SK-N-SH treated with all-trans-retinoic acid at 6 μM for 48 hours (cell line): Measurements from ENCODE around the gene MT1X.

ENCODE experiments used
- ATAC-seq: fragments of 200-7000 bp; cut with Tn5 transposase; 3 replicates; pipeline ENCODE4 v1.9.1; 2020; ENCODE audit warnings: mild to moderate bottlenecking, moderate library complexity
- ARNTL ChIP-seq: fragments of 450-650 bp; formaldehyde crosslinking; IDR thresholded peaks from 2 replicates; pipeline ENCODE4 v1.5.0; 2020; ENCODE audit warnings: low read depth, mild to moderate bottlenecking, moderate library complexity, borderline replicate concordance
- BACH2 ChIP-seq: fragments of 250-450 bp; sonication (Bioruptor Pico); IDR thresholded peaks from 2 replicates; pipeline ENCODE4 v1.9.0; 2021; ENCODE audit warnings: mild to moderate bottlenecking, borderline replicate concordance
- CSDC2 ChIP-seq: fragments of 250-450 bp; sonication (Bioruptor Pico); IDR thresholded peaks from 2 replicates; pipeline ENCODE4 v1.5.0; 2020; ENCODE audit warnings: mild to moderate bottlenecking, moderate library complexity
- GLIS3 ChIP-seq: fragments of 250-450 bp; sonication (Bioruptor Pico); IDR thresholded peaks from 2 replicates; pipeline ENCODE4 v1.5.0; 2020; ENCODE audit warnings: mild to moderate bottlenecking, moderate library complexity
- ISL1 ChIP-seq: fragments of 250-450 bp; sonication (Bioruptor Pico); IDR thresholded peaks from 2 replicates; pipeline ENCODE4 v2.1.2; 2022; ENCODE audit warnings: mild to moderate bottlenecking, moderate library complexity
- POU6F1 ChIP-seq: fragments of 250-450 bp; sonication (Bioruptor Pico); IDR thresholded peaks from 2 replicates; pipeline ENCODE4 v1.8.0; 2021; ENCODE audit warnings: low read depth, mild to moderate bottlenecking, moderate library complexity, borderline replicate concordance
- PPARA ChIP-seq: fragments of 250-450 bp; sonication (Bioruptor Pico); IDR thresholded peaks from 2 replicates; pipeline ENCODE4 v1.5.0; 2020; ENCODE audit warnings: mild to moderate bottlenecking, borderline replicate concordance
- RARB ChIP-seq: fragments of 250-450 bp; sonication (Bioruptor Pico); IDR thresholded peaks from 2 replicates; pipeline ENCODE4 v1.8.0; 2021; ENCODE audit warnings: mild to moderate bottlenecking, moderate library complexity
- SNAI2 ChIP-seq: fragments of 250-450 bp; sonication (Bioruptor Pico); IDR thresholded peaks from 2 replicates; pipeline ENCODE4 v1.5.0; 2020; ENCODE audit warnings: mild to moderate bottlenecking, moderate library complexity
- TCF4 ChIP-seq: fragments of 250-450 bp; sonication (Bioruptor Pico); IDR thresholded peaks from 2 replicates; pipeline ENCODE4 v1.8.0; 2021; ENCODE audit warnings: mild to moderate bottlenecking, moderate library complexity, borderline replicate concordance
- TOX ChIP-seq: fragments of 250-450 bp; sonication (Bioruptor Pico); IDR thresholded peaks from 2 replicates; pipeline ENCODE4 v1.8.0; 2021; ENCODE audit warnings: mild to moderate bottlenecking, moderate library complexity, borderline replicate concordance
- TSHZ2 ChIP-seq: fragments of 250-450 bp; sonication (Bioruptor Pico); IDR thresholded peaks from 2 replicates; pipeline ENCODE4 v1.5.0; 2020; ENCODE audit warnings: mild to moderate bottlenecking, moderate library complexity
- ZC3H10 ChIP-seq: fragments of 250-450 bp; sonication (Bioruptor Pico); IDR thresholded peaks from 2 replicates; pipeline ENCODE4 v1.5.1; 2021; ENCODE audit warnings: mild to moderate bottlenecking, moderate library complexity
- ZFP3 ChIP-seq: fragments of 250-450 bp; sonication (Bioruptor Pico); IDR thresholded peaks from 2 replicates; pipeline ENCODE4 v1.5.0; 2020; ENCODE audit warnings: mild to moderate bottlenecking, moderate library complexity
- ZFP30 ChIP-seq: fragments of 450-650 bp; formaldehyde crosslinking; IDR thresholded peaks from 2 replicates; pipeline ENCODE4 v1.5.0; 2022; ENCODE audit warnings: mild to moderate bottlenecking, moderate library complexity
- ZNF565 ChIP-seq: fragments of 450-650 bp; formaldehyde crosslinking; conservative IDR thresholded peaks from 2 replicates; pipeline ENCODE4 v1.5.0; 2020; ENCODE audit warnings: low read depth, mild to moderate bottlenecking, moderate library complexity
- ZNF70 ChIP-seq: fragments of 450-650 bp; formaldehyde crosslinking; IDR thresholded peaks from 2 replicates; pipeline ENCODE4 v1.5.0; 2020; ENCODE audit warnings: mild to moderate bottlenecking, moderate library complexity
- ZNF8 ChIP-seq: fragments of 450-650 bp; formaldehyde crosslinking; IDR thresholded peaks from 2 replicates; pipeline ENCODE4 v1.5.0; 2020; ENCODE audit warnings: mild to moderate bottlenecking, moderate library complexity
- TF ChIP-seq, protein P1 (sequence below): fragments of 250-450 bp; sonication (Bioruptor Pico); IDR thresholded peaks from 2 replicates; pipeline ENCODE4 v1.8.0; 2020; ENCODE audit warnings: mild to moderate bottlenecking, moderate library complexity, borderline replicate concordance
- TF ChIP-seq, protein P2 (sequence below): fragments of 250-450 bp; sonication (Bioruptor Pico); IDR thresholded peaks from 2 replicates; pipeline ENCODE4 v1.5.1; 2021; ENCODE audit warnings: mild to moderate bottlenecking, moderate library complexity
- TF ChIP-seq, protein P3 (sequence below): fragments of 250-450 bp; sonication (Bioruptor Pico); IDR thresholded peaks from 2 replicates; pipeline ENCODE4 v1.5.1; 2020; ENCODE audit warnings: low read depth, mild to moderate bottlenecking, moderate library complexity

MT1X gene

GRCh38 chr16:56684926-56685590, 2.8 kb downstream of the MT1X start:
- TF ChIP-seq, protein P1, sequence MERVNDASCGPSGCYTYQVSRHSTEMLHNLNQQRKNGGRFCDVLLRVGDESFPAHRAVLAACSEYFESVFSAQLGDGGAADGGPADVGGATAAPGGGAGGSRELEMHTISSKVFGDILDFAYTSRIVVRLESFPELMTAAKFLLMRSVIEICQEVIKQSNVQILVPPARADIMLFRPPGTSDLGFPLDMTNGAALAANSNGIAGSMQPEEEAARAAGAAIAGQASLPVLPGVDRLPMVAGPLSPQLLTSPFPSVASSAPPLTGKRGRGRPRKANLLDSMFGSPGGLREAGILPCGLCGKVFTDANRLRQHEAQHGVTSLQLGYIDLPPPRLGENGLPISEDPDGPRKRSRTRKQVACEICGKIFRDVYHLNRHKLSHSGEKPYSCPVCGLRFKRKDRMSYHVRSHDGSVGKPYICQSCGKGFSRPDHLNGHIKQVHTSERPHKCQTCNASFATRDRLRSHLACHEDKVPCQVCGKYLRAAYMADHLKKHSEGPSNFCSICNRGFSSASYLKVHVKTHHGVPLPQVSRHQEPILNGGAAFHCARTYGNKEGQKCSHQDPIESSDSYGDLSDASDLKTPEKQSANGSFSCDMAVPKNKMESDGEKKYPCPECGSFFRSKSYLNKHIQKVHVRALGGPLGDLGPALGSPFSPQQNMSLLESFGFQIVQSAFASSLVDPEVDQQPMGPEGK (CRISPR knock-in tag), result no peak
- TF ChIP-seq ZNF70 (CRISPR knock-in tag) (no peak), BACH2 (CRISPR knock-in tag) (no peak), PPARA (CRISPR knock-in tag) (no peak), CSDC2 (CRISPR knock-in tag) (no peak), SNAI2 (no peak), ZC3H10 (CRISPR knock-in tag) (no peak), ISL1 (CRISPR knock-in tag) (no peak), ZNF565 (CRISPR knock-in tag) (no peak), ARNTL (no peak), GLIS3 (CRISPR knock-in tag) (no peak), ZNF8 (CRISPR knock-in tag) (no peak)
- TF ChIP-seq, protein P2, sequence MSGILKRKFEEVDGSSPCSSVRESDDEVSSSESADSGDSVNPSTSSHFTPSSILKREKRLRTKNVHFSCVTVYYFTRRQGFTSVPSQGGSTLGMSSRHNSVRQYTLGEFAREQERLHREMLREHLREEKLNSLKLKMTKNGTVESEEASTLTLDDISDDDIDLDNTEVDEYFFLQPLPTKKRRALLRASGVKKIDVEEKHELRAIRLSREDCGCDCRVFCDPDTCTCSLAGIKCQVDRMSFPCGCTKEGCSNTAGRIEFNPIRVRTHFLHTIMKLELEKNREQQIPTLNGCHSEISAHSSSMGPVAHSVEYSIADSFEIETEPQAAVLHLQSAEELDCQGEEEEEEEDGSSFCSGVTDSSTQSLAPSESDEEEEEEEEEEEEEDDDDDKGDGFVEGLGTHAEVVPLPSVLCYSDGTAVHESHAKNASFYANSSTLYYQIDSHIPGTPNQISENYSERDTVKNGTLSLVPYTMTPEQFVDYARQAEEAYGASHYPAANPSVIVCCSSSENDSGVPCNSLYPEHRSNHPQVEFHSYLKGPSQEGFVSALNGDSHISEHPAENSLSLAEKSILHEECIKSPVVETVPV (CRISPR knock-in tag), result no peak
- no peak for ATAC-seq

DNA sequence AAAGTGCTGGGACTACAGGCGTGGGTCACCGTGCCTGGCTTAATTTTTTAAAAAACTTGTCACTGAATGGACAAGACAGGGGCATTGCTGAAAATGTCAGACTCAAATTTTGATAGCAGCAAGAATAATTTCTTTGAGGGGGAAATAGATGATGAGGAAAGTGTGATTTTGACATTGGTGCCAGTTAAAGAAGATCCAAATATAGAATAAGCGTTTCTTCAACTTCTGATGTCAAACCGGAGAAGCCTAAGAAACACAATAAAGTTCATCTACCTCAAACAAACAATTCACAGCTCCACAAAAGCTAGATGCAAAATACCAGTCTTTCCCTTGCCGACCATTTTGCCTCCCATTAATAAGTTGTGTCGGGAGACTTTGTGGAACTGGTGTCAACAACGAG, 4.5 kb downstream of the MT1X start:
- ATAC-seq, result no peak
- TF ChIP-seq TCF4 (CRISPR knock-in tag) (no peak), POU6F1 (CRISPR knock-in tag) (no peak), ZFP3 (no peak), TSHZ2 (CRISPR knock-in tag) (no peak), ZFP30 (CRISPR knock-in tag) (no peak), ZC3H10 (CRISPR knock-in tag) (no peak), CSDC2 (CRISPR knock-in tag) (no peak), ZNF8 (CRISPR knock-in tag) (no peak), SNAI2 (no peak), BACH2 (CRISPR knock-in tag) (no peak)
- TF ChIP-seq, protein P1 (CRISPR knock-in tag), result no peak

GRCh38 chr16:56688762-56689161, 6.5 kb downstream of the MT1X start:
- TF ChIP-seq SNAI2 (no peak), ZFP3 (no peak), BACH2 (CRISPR knock-in tag) (no peak), TOX (CRISPR knock-in tag) (no peak), ISL1 (CRISPR knock-in tag) (no peak), RARB (CRISPR knock-in tag) (no peak)
- TF ChIP-seq, protein P3, sequence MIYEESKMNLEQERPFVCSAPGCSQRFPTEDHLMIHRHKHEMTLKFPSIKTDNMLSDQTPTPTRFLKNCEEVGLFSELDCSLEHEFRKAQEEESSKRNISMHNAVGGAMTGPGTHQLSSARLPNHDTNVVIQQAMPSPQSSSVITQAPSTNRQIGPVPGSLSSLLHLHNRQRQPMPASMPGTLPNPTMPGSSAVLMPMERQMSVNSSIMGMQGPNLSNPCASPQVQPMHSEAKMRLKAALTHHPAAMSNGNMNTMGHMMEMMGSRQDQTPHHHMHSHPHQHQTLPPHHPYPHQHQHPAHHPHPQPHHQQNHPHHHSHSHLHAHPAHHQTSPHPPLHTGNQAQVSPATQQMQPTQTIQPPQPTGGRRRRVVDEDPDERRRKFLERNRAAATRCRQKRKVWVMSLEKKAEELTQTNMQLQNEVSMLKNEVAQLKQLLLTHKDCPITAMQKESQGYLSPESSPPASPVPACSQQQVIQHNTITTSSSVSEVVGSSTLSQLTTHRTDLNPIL (CRISPR knock-in tag), result no peak
- TF ChIP-seq, protein P2 (CRISPR knock-in tag), result no peak
- TF ChIP-seq, protein P1 (CRISPR knock-in tag), result no peak
- no peak for ATAC-seq
